SK-N-SH treated with all-trans-retinoic acid at 6 μM for 48 hours (cell line): ENCODE data around the gene NUBPL.

Experiments
- ATAC-seq: fragments of 200-7000 bp; cut with Tn5 transposase; 3 replicates; pipeline ENCODE4 v1.9.1; 2020; ENCODE audit warnings: mild to moderate bottlenecking, moderate library complexity
- ARNTL ChIP-seq: fragments of 450-650 bp; formaldehyde crosslinking; IDR thresholded peaks from 2 replicates; pipeline ENCODE4 v1.5.0; 2020; ENCODE audit warnings: low read depth, mild to moderate bottlenecking, moderate library complexity, borderline replicate concordance
- BACH2 ChIP-seq: fragments of 250-450 bp; sonication (Bioruptor Pico); IDR thresholded peaks from 2 replicates; pipeline ENCODE4 v1.9.0; 2021; ENCODE audit warnings: mild to moderate bottlenecking, borderline replicate concordance
- CREB5 ChIP-seq: fragments of 250-450 bp; sonication (Bioruptor Pico); IDR thresholded peaks from 2 replicates; pipeline ENCODE4 v1.5.1; 2020; ENCODE audit warnings: low read depth, mild to moderate bottlenecking, moderate library complexity
- CSDC2 ChIP-seq: fragments of 250-450 bp; sonication (Bioruptor Pico); IDR thresholded peaks from 2 replicates; pipeline ENCODE4 v1.5.0; 2020; ENCODE audit warnings: mild to moderate bottlenecking, moderate library complexity
- CSRNP3 ChIP-seq: fragments of 250-450 bp; sonication (Bioruptor Pico); IDR thresholded peaks from 2 replicates; pipeline ENCODE4 v1.5.1; 2021; ENCODE audit warnings: mild to moderate bottlenecking, moderate library complexity
- GLIS3 ChIP-seq: fragments of 250-450 bp; sonication (Bioruptor Pico); IDR thresholded peaks from 2 replicates; pipeline ENCODE4 v1.5.0; 2020; ENCODE audit warnings: mild to moderate bottlenecking, moderate library complexity
- ISL1 ChIP-seq: fragments of 250-450 bp; sonication (Bioruptor Pico); IDR thresholded peaks from 2 replicates; pipeline ENCODE4 v2.1.2; 2022; ENCODE audit warnings: mild to moderate bottlenecking, moderate library complexity
- OSR1 ChIP-seq: fragments of 250-450 bp; sonication (Bioruptor Pico); IDR thresholded peaks from 2 replicates; pipeline ENCODE4 v1.8.0; 2022; ENCODE audit warnings: moderate library complexity, mild to moderate bottlenecking, inconsistent platforms
- PATZ1 ChIP-seq: fragments of 250-450 bp; sonication (Bioruptor Pico); IDR thresholded peaks from 2 replicates; pipeline ENCODE4 v1.8.0; 2020; ENCODE audit warnings: mild to moderate bottlenecking, moderate library complexity, borderline replicate concordance
- POU6F1 ChIP-seq: fragments of 250-450 bp; sonication (Bioruptor Pico); IDR thresholded peaks from 2 replicates; pipeline ENCODE4 v1.8.0; 2021; ENCODE audit warnings: low read depth, mild to moderate bottlenecking, moderate library complexity, borderline replicate concordance
- PPARA ChIP-seq: fragments of 250-450 bp; sonication (Bioruptor Pico); IDR thresholded peaks from 2 replicates; pipeline ENCODE4 v1.5.0; 2020; ENCODE audit warnings: mild to moderate bottlenecking, borderline replicate concordance
- RARB ChIP-seq: fragments of 250-450 bp; sonication (Bioruptor Pico); IDR thresholded peaks from 2 replicates; pipeline ENCODE4 v1.8.0; 2021; ENCODE audit warnings: mild to moderate bottlenecking, moderate library complexity
- SNAI2 ChIP-seq: fragments of 250-450 bp; sonication (Bioruptor Pico); IDR thresholded peaks from 2 replicates; pipeline ENCODE4 v1.5.0; 2020; ENCODE audit warnings: mild to moderate bottlenecking, moderate library complexity
- TCF4 ChIP-seq: fragments of 250-450 bp; sonication (Bioruptor Pico); IDR thresholded peaks from 2 replicates; pipeline ENCODE4 v1.8.0; 2021; ENCODE audit warnings: mild to moderate bottlenecking, moderate library complexity, borderline replicate concordance
- TOX ChIP-seq: fragments of 250-450 bp; sonication (Bioruptor Pico); IDR thresholded peaks from 2 replicates; pipeline ENCODE4 v1.8.0; 2021; ENCODE audit warnings: mild to moderate bottlenecking, moderate library complexity, borderline replicate concordance
- TSHZ2 ChIP-seq: fragments of 250-450 bp; sonication (Bioruptor Pico); IDR thresholded peaks from 2 replicates; pipeline ENCODE4 v1.5.0; 2020; ENCODE audit warnings: mild to moderate bottlenecking, moderate library complexity
- ZFP3 ChIP-seq: fragments of 250-450 bp; sonication (Bioruptor Pico); IDR thresholded peaks from 2 replicates; pipeline ENCODE4 v1.5.0; 2020; ENCODE audit warnings: mild to moderate bottlenecking, moderate library complexity
- ZFP30 ChIP-seq: fragments of 450-650 bp; formaldehyde crosslinking; IDR thresholded peaks from 2 replicates; pipeline ENCODE4 v1.5.0; 2022; ENCODE audit warnings: mild to moderate bottlenecking, moderate library complexity
- ZNF8 ChIP-seq: fragments of 450-650 bp; formaldehyde crosslinking; IDR thresholded peaks from 2 replicates; pipeline ENCODE4 v1.5.0; 2020; ENCODE audit warnings: mild to moderate bottlenecking, moderate library complexity

Gene NUBPL

GRCh38 chr14:31566456-31566855 lies 5.3 kb downstream of the NUBPL start:
- TF ChIP-seq CSRNP3 (CRISPR knock-in tag), result no peak
- no peak for TF ChIP-seq ZFP3 (CRISPR knock-in tag)
- TF ChIP-seq CSDC2, result no peak
- no peak for TF ChIP-seq TSHZ2 (CRISPR knock-in tag)
- no peak for TF ChIP-seq TOX (CRISPR knock-in tag)
- TF ChIP-seq ZNF8, result no peak
- no peak for TF ChIP-seq PPARA
- no peak for TF ChIP-seq BACH2 (CRISPR knock-in tag)
- no peak for TF ChIP-seq PATZ1 (CRISPR knock-in tag)
- no peak for TF ChIP-seq SNAI2 (CRISPR knock-in tag)
- TF ChIP-seq ISL1 (CRISPR knock-in tag), result no peak
- no peak for TF ChIP-seq RARB
- no peak for TF ChIP-seq CREB5
- ATAC-seq, result no peak

GRCh38 chr14:31567655-31568054 lies 6.5 kb downstream of the NUBPL start:
- no peak for TF ChIP-seq ZNF8
- no peak for TF ChIP-seq POU6F1 (CRISPR knock-in tag)
- no peak for TF ChIP-seq PPARA
- no peak for TF ChIP-seq CSRNP3 (CRISPR knock-in tag)
- no peak for TF ChIP-seq PATZ1 (CRISPR knock-in tag)
- TF ChIP-seq ZFP30, result no peak
- no peak for TF ChIP-seq OSR1 (CRISPR knock-in tag)
- no peak for TF ChIP-seq ISL1 (CRISPR knock-in tag)
- TF ChIP-seq SNAI2 (CRISPR knock-in tag), result no peak
- no peak for TF ChIP-seq GLIS3
- TF ChIP-seq ARNTL, result no peak
- TF ChIP-seq TCF4 (CRISPR knock-in tag), result no peak
- no peak for TF ChIP-seq BACH2 (CRISPR knock-in tag)
- ATAC-seq, result no peak
